Erythroblast (primary cell): ENCODE results near the gene SECTM1.

Source experiments
- GATA1 ChIP-seq: IDR thresholded peaks from 2 replicates; pipeline ENCODE4 v1.6.1; 2011; ENCODE audit warnings: low read depth, mild to moderate bottlenecking, control low read depth, low read length, moderate library complexity
- POLR2A ChIP-seq: IDR thresholded peaks from 2 replicates; pipeline ENCODE4 v1.6.1; 2011; ENCODE audit warnings: mild to moderate bottlenecking, low read length

DNA sequence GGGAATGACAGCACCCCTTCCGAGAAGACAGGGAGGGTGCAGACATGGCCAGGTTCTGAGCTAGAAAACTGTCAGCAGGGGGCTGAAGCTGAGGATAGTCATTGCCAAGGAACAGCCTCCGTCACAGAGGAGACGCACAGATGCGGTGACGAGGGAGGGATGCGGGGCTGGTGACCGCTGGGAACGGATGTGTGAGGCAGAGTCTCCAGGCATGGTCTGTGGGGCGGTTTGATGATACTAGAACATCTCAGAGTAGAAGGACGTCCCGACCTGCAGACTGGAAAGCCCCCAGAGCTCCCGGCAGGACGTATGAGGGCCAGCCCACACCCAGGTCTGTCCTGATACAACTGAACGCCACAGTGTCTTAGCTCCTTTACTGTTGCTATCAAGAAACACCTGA lies 58.2 kb downstream of the SECTM1 start:
- TF ChIP-seq POLR2A (no peak), GATA1 (no peak)
